Vagina (tissue), 2 donors: Measurements from ENCODE around the gene ADAM11. TPM values are rescaled to one million over a fixed set of nuclear protein-coding genes. Genes with fewer than 3 reads are reported as not detected.

Experiments
- DNase-seq, 2 donors: peaks; one replicate each; pipeline ENCODE4 v3.0.0-alpha.2; 2017; ENCODE audit errors: extremely low spot score in 2 of 2
- H3K27ac ChIP-seq: fragments of 200-600 bp; sonication (generic); one replicate; pipeline ENCODE4 v1.5.1; 2019
- H3K27me3 ChIP-seq: fragments of 200-600 bp; sonication (generic); one replicate; pipeline ENCODE4 v1.5.1; 2019
- H3K36me3 ChIP-seq, 2 donors: fragments of 200-600 bp; sonication (generic); one replicate each; pipeline ENCODE4 v1.5.1; 2017 to 2019
- H3K4me1 ChIP-seq: fragments of 200-600 bp; sonication (generic); one replicate; pipeline ENCODE4 v1.5.1; 2019
- H3K4me3 ChIP-seq, 2 donors: fragments of 200-600 bp; sonication (generic); 1 replicate in 1 of 2; 2 replicates in 1 of 2; pipeline ENCODE4 v1.5.1; 2016 to 2019
- H3K9me3 ChIP-seq: fragments of 200-600 bp; sonication (generic); one replicate; pipeline ENCODE4 v1.5.1; 2019
- POLR2A ChIP-seq, 2 donors: fragments of 450-650 bp; IDR thresholded peaks; one replicate each; pipeline ENCODE4 v1.6.1; 2017; ENCODE audit warnings: antibody characterized with exemption in 2 of 2, mild to moderate bottlenecking in 2 of 2, moderate library complexity in 2 of 2
- POLR2AphosphoS5 ChIP-seq, 2 donors: sonication (generic); formaldehyde crosslinking; IDR thresholded peaks; one replicate each; pipeline ENCODE4 v1.9.0; 2017; ENCODE audit warnings: antibody characterized with exemption in 2 of 2, mild to moderate bottlenecking in 2 of 2, low read depth in 1 of 2; ENCODE audit not compliant: insufficient read depth in 1 of 2
- intact Hi-C: fragments of 100-400 bp; cut with DNase I; formaldehyde crosslinking; loops from one replicate; pipeline ENCODE4 v1.15.1; 2023
- total RNA-seq: library from RNA; depleted of rRNA; stranded (reverse); fragments of >200 nt; gene quantifications from one replicate; pipeline ENCODE4 v1.2.3, GENCODE V29; 2016
- TF ChIP-seq, protein P1 (sequence below), 3 experiments: fragments of 450-650 bp in 2 of 3; fragments of 200-600 bp in 1 of 3; sonication (generic) in 1 of 3; IDR thresholded peaks; one replicate each; pipeline ENCODE4 v1.5.1; 2017 to 2019; ENCODE audit warnings: antibody characterized with exemption in 3 of 3, mild to moderate bottlenecking in 2 of 3, moderate library complexity in 2 of 3

Gene ADAM11
- total RNA-seq, 1 donor from 2014 or later = 3.7 TPM

GRCh38 chr17:44759086-44759915, 513 bp downstream of the ADAM11 start:
- Histone ChIP-seq H3K27me3 (no peaks in the 10 kb centered on the region), H3K36me3 (no peaks in the 10 kb centered on the region), H3K27ac (no peak overlapping the region), H3K9me3 (no peaks in the 10 kb centered on the region), H3K4me1 (peaks cover 15% of the 10 kb centered on the region), H3K4me3 (peak overlapping the region; percentile 46 to 49)
- no peak for TF ChIP-seq POLR2A (IDR thresholded peaks at IDR 0.05)
- TF ChIP-seq, protein P1, sequence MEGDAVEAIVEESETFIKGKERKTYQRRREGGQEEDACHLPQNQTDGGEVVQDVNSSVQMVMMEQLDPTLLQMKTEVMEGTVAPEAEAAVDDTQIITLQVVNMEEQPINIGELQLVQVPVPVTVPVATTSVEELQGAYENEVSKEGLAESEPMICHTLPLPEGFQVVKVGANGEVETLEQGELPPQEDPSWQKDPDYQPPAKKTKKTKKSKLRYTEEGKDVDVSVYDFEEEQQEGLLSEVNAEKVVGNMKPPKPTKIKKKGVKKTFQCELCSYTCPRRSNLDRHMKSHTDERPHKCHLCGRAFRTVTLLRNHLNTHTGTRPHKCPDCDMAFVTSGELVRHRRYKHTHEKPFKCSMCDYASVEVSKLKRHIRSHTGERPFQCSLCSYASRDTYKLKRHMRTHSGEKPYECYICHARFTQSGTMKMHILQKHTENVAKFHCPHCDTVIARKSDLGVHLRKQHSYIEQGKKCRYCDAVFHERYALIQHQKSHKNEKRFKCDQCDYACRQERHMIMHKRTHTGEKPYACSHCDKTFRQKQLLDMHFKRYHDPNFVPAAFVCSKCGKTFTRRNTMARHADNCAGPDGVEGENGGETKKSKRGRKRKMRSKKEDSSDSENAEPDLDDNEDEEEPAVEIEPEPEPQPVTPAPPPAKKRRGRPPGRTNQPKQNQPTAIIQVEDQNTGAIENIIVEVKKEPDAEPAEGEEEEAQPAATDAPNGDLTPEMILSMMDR (IDR thresholded peaks at IDR 0.05) = no peak
- TF ChIP-seq POLR2AphosphoS5 (IDR thresholded peaks at IDR 0.05; ENCODE audit: insufficient read depth in 1 of 2, low read depth in 1 of 2) = no peak
- intact Hi-C loops = no loop called here
- no peak for DNase-seq

GRCh38 chr17:44759916-44760243, 1.1 kb downstream of the ADAM11 start:
- TF ChIP-seq, protein P1 (IDR thresholded peaks at IDR 0.05) = no peak
- TF ChIP-seq POLR2AphosphoS5 (IDR thresholded peaks at IDR 0.05; ENCODE audit: insufficient read depth in 1 of 2, low read depth in 1 of 2) (no peak), POLR2A (IDR thresholded peaks at IDR 0.05) (no peak)
- DNase-seq = no peak
- no peaks in the 10 kb centered on the region for H3K36me3 ChIP-seq
- H3K27me3 ChIP-seq = no peaks in the 10 kb centered on the region
- peaks cover 15% of the 10 kb centered on the region for H3K4me1 ChIP-seq
- peak overlapping the region in 1 of 2 donors; percentile 49 for H3K4me3 ChIP-seq
- intact Hi-C loops = no loop called here
- H3K27ac ChIP-seq = no peak overlapping the region
- H3K9me3 ChIP-seq = no peaks in the 10 kb centered on the region

DNA sequence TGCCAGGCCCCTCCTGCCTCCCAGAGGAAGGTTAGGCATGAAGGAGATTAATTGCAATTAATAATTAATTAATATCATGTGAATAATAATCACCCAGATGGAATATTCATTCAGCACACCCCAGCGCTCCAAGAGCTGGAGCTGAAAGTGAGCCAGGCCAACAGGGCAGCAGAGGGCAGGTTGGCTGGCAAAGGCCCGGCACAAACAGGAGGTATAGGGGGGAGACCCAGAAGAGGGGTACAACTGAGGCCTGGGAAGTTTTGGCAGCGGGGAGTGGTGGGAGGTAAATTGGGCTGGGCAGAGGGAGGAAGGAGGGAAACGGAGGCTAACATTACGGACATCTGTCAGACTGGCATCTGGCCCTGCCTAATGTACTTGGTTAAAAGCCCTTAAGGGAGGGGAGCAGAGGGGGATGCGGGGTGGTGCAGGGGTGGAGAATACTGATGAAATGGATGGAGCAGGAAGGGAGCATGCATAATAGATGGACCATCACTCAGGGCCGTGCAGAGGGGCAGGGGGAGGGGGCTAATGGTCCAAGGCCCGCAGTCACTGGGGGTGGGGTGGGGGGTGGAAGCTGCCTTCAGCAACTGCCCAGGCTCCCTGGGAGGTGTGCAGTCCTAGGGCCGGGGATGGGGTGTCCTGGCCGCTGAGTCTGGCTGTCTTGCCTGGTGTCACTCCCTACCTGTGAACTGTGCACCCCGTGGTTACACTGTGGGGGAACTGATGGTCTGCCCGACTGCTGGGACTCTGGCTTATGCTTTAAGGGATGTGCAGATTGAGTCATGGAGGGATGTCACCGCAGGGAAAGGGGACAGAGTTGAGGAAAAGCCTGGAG, 1.9 kb downstream of the ADAM11 start:
- no peak overlapping the region for H3K27ac ChIP-seq
- no peaks in the 10 kb centered on the region for H3K36me3 ChIP-seq
- no peak for DNase-seq
- peaks cover 15% of the 10 kb centered on the region for H3K4me1 ChIP-seq
- H3K4me3 ChIP-seq = no peak overlapping the region
- H3K9me3 ChIP-seq = no peaks in the 10 kb centered on the region
- intact Hi-C loops = no loop called here
- no peak for TF ChIP-seq POLR2A (IDR thresholded peaks at IDR 0.05)
- TF ChIP-seq, protein P1 (IDR thresholded peaks at IDR 0.05) = no peak
- TF ChIP-seq POLR2AphosphoS5 (IDR thresholded peaks at IDR 0.05; ENCODE audit: insufficient read depth in 1 of 2, low read depth in 1 of 2) = no peak
- H3K27me3 ChIP-seq = no peaks in the 10 kb centered on the region

DNA sequence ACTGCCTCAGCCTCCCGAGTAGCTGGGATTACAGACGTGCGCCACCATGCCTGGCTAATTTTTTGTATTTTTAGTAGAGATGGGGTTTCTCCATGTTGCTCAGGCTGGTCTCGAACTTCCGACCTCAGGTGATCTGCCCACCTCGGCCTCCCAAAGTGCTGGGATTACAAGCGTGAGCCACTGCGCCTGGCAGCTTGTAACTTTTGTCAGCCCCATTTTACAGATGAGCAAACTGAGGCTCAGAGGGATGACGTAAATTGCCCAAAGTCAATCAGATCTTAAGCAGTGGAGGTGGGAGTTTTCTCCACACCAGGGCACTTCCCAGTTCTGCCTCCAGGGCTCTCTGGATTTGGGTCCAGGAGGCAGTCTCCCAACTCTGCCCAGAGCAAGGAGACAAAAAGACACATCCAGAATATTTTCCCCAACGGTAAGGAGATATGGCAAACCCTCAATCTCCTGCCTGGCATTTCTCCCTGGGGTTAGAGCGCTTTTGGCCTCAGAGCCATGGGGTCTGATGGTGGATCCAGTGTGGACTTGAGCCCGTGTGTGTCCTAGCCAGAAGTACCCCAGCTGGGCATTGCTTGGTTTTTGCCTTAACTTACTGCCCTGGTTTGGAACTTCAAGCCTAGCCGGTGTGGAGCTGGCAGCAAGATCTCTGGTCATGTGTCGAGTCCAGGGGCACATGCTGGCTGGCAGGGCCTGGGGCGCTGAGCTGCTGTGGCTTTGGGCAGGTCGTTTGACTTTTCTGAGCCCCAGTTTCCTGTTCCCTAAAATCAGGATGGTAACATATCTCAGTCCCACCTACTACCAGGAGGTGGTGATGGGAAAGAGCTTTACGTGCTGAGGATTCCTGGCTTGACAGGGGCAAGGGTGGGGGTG, 3.4 kb downstream of the ADAM11 start:
- H3K27me3 ChIP-seq = no peaks in the 10 kb centered on the region
- intact Hi-C loops = no loop called here
- H3K36me3 ChIP-seq = no peaks in the 10 kb centered on the region
- no peaks in the 10 kb centered on the region for H3K9me3 ChIP-seq
- H3K4me3 ChIP-seq = no peak overlapping the region
- DNase-seq = no peak
- TF ChIP-seq POLR2A (IDR thresholded peaks at IDR 0.05) (no peak), POLR2AphosphoS5 (IDR thresholded peaks at IDR 0.05; ENCODE audit: insufficient read depth in 1 of 2, low read depth in 1 of 2) (no peak)
- TF ChIP-seq, protein P1 (IDR thresholded peaks at IDR 0.05) = no peak
- no peak overlapping the region for H3K27ac ChIP-seq
- peaks cover 15% of the 10 kb centered on the region for H3K4me1 ChIP-seq
